ENCODE measurements around the gene AHI1.
"Not testable (repeated sequence)": the region's sequence is repeated elsewhere in the genome, so short reads cannot be mapped to it uniquely, and the experiment has no call there.

AHI1 gene

DNA sequence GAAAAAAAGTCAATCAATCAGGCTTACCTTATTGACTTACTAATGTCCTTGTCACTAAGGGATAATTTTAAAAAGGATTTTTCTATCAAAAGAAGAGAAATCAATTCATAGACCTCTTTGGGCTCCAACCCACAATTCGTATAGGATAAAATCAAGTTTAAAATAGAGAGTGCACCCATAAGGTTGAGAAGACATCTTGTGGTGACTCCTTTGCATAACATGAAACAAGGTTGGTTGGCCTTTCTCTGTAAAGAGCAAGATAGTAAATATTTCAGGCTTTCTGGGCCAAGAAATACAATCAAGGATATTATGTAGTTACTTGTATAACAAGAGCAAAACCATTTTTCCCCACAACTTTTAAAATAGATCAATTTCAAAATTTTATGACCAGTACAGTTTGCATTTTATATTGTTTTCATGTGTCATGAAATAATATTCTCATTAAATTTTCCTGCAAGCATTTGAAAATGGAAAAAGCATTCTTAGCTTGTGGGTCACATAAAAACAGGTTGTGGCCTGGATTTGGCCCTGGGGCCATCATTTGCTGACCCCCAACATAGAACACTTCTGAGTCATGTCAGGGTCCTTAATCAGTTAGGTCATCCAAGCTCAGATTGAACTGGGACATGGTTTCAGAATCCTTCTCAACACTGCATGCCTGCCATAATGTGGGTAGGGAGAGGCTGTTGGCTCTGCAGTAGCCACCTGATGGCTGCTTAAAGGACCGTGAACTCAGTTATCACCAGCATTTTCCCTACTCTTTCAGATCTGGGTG, 239.7 kb downstream of the AHI1 start:
- no peak for FAIRE-seq

DNA sequence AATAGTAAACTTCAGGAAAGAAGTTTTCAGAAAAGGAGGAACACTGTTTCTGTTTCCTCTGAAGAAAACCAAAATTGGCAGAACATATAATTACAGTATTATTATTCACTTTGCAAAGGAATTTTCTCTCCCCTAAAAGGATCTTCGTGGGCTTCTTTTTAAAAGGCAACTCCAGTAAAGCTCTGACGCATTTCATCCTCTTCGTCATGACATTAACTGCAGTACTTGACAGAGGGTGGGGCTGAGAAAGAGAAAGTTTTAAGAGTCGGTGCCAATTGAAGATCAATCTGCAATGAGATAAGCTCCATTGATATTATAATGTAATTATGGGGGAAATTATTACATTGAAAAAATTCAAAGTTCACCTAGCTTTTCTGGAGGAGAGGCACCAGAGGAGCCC, 240.7 kb downstream of the AHI1 start:
- no peak for FAIRE-seq

DNA sequence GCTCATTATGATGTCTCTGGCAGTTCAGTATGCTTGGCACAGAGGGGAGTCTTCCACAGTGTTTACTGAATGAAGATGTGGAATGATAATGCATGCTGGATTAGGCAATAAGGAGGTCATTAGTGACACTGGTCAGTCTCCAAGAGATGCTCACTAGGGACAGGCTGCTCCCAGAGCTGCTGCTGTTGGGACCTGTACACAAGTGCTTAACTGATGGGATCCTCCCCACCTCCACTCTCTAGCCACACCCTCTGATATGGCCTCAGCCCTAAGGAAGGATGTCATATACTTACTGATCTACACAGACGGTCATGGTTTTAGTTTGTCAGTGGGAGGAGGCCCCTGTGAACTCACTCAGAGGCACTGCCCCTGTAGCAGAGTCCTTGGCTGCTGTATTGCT, 243.1 kb downstream of the AHI1 start:
- no peak for FAIRE-seq

DNA sequence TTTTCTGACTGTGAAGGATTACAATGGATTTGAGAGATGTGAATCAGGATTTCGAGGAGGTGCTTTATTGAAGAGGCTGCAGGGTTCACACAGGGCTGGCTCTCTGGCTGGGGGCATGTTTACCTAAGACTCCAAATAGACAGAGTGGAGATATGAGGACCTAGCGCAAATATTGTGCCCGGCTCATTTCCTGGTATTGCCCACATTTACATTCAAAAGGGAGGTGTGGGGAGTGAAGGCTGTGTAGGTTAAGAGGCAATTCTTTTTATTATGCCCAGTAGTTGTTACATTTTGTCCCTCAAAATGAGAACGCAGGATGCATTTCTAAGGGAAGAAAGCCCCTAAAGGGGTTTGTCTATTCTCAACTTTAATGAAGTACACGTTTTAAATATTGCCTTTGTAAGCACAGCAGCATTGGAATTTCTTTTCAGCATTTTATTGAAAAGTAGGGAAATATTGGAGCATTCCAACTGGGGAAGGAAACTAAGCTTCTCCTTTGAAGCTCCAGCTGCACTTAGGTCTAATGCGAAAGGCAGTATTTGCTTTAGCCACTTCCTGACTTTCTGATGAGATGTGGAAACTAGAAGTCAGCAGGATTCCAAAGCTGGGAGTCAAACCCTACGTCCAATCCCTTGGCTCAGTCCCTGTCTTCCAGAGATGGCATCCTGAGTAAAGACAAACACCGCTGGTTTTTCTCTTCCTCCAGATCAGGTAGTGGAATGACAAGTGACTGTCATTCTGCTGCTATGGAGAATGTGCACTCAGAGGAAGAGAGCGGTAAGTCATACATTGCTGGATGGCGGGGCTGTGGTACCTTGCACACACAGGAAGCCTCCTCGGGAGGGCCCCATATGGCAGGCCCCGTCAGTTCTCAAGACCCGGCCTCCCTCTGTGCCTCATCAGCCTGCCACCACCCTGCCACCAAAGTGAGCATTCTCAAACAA, 245.8 kb downstream of the AHI1 start:
- no peak for FAIRE-seq

DNA sequence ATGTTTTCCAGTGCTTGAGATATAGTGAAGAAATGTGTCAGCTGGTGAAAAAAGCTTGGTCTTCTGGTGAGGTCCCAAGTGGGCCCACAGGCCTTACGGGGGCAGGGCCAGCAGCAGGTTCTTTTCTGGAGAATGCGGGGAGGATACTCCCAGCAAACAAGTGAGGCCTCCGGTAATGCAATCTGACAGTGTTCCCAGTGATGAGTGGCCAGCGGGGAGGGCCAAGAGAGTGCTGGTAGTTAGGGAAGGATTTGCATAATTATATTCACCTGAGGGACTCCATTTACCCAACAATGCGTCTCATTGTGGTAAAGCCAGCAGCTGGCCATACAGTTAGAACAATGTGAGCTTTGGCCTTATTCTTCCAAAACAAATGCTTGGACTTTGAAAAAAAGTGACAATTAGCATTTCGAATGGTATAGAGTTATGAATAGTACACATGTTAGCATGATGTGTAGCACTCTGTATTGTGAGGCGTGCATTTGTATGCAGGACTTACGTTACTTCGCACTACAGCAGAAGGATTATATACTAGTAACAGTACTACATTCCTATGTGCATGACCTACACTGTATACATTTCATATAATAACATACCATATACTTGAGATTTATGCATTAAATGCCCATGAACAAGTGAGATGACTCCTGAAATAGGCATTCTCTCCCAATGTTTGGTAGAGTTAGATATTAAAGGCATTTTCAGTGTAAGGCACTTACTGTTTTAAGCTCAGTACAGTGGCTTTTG, 246.6 kb downstream of the AHI1 start:
- FAIRE-seq, result no peak

DNA sequence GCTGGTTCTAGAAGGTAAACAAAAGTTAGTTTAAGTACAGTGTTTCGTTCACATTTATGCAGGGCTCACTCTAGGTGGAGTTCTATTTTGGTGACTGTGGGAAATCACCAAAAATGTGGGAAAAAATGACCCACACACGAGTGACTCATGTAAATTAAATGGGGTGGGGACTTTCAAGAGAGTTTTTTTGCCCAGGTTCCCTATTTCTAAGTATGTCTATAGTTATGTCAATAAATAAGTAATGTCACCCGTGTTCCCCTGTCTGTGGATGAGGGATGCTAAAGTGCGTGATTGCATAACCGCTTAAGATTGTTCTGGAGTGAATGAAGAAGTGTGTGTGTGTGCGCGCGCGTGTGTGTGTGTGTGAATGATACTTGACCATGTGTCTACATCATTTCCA, 247.3 kb downstream of the AHI1 start:
- no peak for FAIRE-seq

DNA sequence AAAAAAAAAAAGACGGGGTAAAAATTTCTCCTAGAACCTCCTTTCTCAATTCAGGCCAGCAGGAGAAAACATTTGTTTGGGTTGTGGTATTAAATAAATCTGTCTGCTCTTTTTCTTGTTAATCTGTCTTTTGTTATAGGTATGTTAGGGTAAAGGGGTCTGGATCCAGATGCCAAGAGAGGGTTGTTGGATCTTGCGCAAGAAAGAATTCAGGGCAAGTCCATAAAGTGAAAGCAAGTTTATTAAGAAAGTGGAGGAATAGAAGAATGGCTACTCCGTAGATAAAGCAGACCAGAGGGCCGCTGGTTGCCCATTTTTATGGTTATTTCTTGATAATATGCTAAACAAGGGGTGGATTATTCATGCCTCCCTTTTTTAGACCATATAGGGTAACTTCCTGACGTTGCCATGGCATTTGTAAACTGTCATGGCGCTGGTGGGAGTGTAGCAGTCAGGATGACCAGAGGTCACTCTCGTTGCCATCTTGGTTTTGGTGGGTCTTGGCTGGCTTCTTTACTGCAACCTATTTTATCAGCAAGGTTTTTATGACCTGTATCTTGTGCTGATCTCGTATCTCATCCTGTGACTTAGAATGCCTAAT, 251.0 kb downstream of the AHI1 start:
- not testable (repeated sequence) for FAIRE-seq

DNA sequence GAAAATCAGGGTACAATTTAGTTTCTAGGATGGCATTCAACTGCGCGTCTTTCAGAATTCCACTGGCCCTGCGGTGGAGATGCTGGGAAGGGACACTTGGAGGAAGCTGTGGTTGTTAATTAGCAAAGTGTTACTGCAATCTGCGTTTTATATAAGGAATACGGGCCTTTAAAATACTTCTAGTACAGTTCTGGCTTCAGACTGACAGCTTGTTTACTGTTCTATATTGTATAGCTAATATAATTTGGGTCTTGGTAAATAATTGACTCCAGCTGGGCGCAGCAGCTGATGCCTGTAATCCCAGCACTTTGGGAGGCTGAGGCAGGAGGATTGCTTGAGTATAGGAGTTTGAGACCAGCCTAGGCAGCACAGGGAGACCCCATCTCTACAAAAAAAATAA, 252.7 kb downstream of the AHI1 start:
- no peak for FAIRE-seq

DNA sequence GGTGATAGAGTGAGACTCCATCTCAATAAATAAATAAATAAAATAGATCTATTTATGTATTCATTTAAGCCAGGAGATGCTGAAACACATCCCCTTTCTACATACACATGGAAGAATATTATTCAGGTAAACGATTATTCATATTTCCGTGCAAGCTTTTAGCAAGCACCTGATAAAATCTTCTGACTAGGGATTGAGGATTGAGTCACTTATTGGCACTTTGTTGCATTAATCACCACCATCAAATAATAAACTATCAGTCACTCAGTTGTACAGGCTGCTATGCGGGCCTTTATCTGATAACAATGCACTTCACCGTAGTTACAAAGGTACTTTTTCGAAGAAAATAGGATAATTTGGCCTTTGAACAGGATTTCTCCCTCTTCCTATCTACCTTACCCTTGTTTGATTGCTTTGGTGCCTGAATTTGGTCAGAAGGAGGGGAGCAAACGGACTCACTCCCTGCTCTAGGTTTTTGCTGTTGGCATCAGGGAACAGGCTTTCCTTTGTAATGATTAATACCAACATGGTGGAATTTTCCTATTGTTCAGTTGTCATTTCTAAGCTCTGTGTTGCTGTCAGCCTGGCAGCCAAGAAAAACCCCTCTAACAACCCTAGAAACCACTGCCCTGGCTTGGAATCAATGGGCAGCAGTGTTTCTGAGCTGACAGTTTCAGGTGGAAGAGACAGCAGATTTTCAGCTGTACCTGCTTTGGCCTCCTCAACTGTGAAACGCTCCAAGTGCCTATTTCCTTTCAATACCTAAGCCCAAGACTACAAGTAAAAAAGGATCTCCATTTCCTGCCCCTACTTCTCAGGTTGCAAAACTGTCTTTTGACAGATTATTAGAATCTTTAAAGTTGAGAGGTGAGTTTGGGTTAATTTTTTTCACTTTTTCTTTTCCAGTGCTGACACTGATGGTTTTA, 253.4 kb downstream of the AHI1 start:
- no peak for FAIRE-seq

DNA sequence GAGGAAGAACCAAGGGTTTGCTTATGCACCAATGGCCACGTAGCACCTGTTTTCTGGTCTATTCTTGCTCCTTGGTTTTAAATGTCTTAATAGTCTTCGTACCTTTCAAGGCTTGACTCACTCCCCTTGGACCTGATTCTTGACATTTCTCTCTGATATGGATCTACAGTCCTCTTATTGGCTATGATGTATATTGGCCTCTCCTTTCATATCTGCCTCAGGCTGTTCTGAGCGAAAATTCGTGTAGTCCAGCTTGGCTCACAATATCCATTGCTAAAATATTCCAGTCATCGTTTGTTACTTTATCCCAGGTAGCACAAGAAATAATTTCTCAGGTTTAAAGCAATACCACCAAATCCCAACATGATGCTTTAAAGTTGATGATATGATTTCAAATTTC, 256.8 kb downstream of the AHI1 start:
- no peak for FAIRE-seq

DNA sequence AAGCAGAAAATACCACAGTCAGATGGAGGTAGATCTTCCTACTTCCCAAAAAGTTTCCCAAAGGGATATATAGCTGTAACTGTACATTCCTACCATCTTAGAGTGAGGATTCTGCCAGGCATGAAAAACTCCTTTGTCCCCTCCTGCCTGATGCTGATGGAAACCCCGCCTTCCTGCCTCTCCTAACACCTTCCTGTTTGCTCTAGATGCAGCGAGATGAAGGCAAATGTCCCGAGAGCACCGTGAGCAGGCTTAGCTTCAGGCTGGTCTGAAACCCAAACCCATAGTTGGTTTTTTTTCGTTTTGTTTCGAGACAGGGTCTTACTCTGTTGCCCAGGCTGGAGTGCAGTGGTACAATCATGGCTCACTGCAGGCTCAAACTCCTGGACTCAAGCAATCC, 260.8 kb downstream of the AHI1 start:
- no peak for FAIRE-seq

DNA sequence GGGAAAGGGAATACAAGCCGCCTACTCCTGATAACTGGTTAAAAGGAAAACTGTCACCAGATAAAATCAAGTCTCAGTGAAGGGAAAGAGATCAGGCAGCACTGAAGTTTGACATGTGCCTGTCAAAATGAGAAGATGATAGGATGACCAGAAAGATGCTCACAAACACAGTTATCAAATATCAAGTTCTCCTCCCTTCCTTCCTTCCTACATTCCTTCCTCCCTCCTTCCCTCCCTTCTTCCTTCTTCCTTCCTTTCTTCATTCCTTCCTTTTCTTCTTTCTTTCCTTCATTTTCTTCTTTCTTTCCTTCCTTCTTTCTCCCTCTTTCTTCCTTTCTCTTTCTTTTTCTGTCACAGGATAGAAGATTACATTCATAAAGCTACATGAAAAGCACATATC, 261.2 kb downstream of the AHI1 start:
- no peak for FAIRE-seq

DNA sequence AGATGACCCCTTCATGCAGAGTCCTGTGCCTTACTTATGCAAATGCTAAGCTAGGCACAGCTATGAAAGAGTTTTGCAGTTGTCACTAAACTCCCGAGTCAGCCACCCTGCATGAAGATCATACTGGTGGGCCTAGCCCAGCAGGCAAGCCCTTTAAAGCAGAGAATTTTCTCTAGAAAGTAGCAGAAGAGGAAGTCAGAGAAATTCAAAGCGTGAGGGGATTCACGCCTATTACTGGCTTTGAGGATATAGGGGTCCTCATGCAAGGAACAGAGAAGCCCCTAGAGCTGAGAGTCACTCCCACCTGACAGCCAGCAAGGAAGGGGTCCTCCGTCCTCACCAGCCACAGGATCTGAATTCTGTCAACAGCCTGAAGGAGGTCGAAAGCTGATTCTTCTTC, 261.8 kb downstream of the AHI1 start:
- FAIRE-seq, result no peak

DNA sequence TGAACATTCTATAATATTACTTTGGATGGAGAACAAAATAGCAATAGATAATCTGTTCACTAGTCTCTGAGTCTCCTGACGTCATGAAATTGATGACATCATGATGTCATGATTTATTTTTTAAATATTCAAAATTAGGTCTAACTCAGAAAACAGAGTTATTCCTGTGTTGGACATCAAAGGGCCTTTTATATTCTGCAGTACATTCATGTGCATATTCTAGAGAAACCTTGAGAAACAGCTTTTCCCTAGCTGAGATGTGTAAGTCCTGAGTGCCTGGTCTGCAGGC, 263.1 kb downstream of the AHI1 start:
- FAIRE-seq, result no peak

DNA sequence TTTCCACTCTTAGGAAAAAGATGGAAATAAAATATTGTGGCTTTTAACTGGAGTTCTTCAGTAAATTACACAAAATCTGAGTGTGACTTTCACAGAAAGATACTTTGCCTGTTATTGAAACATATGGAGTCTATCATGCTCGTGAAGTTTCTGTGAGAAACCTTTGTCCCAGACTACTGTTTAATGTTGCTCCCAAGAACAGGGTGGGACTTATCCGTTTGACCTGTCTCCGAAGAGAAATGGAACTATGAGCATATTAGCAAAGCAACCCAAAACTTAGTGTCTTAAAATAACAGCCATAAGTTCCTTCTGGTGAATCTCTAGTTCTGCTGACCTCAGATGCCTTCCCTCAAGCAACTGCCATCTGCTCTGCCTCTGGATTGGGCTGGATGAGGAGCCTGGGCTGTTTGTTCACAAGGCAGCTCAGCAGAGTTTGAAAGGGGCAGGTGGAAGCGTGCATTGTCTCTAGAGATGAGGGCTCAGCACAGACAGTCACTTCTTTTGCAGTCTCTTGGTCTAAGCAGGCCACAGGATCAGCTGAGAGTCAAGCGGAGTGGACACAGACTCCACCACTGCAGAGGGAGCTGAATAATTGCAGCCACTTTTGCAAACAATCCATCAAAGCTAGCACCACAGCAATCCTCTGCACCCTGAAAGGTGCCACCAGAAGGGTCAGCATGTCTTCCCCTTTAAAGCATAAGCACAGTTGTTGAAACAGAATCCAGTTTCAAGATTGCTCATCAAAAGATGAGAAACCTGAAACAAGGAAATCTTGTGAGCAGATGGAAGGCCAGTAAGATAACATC, 263.7 kb downstream of the AHI1 start:
- FAIRE-seq, result no peak

Measured in islet of Langerhans (tissue), 1 donor.